Spleen (tissue), 11 donors: ENCODE measurements around the gene SPC24. TPM values are rescaled to one million over a fixed set of nuclear protein-coding genes. Genes with fewer than 3 reads are reported as not detected.
"Not testable (repeated sequence)": the region's sequence is repeated elsewhere in the genome, so short reads cannot be mapped to it uniquely, and the experiment has no call there.

Source experiments
- DNase-seq: peaks from one replicate; pipeline ENCODE4 v3.0.0-alpha.2; 2020
- H3K27ac ChIP-seq, 8 donors: fragments of 200-600 bp; sonication (generic) in 7 of 8; 1 replicate in 4 of 8; 2 replicates in 4 of 8; pipeline versions ENCODE4 v1.5.0 to v1.8.0; 2016 to 2021; ENCODE audit warnings: inconsistent platforms in 4 of 8, mild to moderate bottlenecking in 4 of 8, moderate library complexity in 1 of 8
- H3K27me3 ChIP-seq, 7 donors: fragments of 200-600 bp; sonication (generic) in 6 of 7; replicated peaks in 1 of 7; 1 replicate in 4 of 7; 2 replicates in 3 of 7; pipeline versions ENCODE4 v1.5.0 to v1.8.0; 2016 to 2021; ENCODE audit warnings: inconsistent platforms in 3 of 7, mild to moderate bottlenecking in 1 of 7
- H3K36me3 ChIP-seq, 6 donors: fragments of 200-600 bp; sonication (generic) in 5 of 6; 1 replicate in 4 of 6; 2 replicates in 2 of 6; pipeline versions ENCODE4 v1.5.0 to v1.8.0; 2016 to 2021; ENCODE audit warnings: inconsistent platforms in 2 of 6
- H3K4me1 ChIP-seq, 6 donors: fragments of 200-600 bp; sonication (generic) in 5 of 6; 1 replicate in 3 of 6; 2 replicates in 3 of 6; pipeline versions ENCODE4 v1.5.0 to v1.8.0; 2016 to 2021; ENCODE audit warnings: inconsistent platforms in 3 of 6
- H3K4me3 ChIP-seq, 8 donors: fragments of 200-600 bp; sonication (generic) in 7 of 8; 1 replicate in 4 of 8; 2 replicates in 4 of 8; pipeline versions ENCODE4 v1.5.0 to v1.8.0; 2016 to 2021; ENCODE audit warnings: inconsistent platforms in 4 of 8, mild to moderate bottlenecking in 4 of 8, moderate library complexity in 2 of 8
- H3K9me3 ChIP-seq, 8 donors: fragments of 200-600 bp; sonication (generic) in 7 of 8; 1 replicate in 4 of 8; 2 replicates in 4 of 8; pipeline versions ENCODE4 v1.5.0 to v1.8.0; 2016 to 2021; ENCODE audit warnings: inconsistent platforms in 4 of 8
- CTCF ChIP-seq, 11 experiments: fragments of 200-600 bp in 7 of 11; fragments of 450-650 bp in 4 of 11; sonication (generic) in 4 of 11; IDR thresholded peaks in 8 of 11; conservative IDR thresholded peaks in 3 of 11; 1 replicate in 7 of 11; 2 replicates in 4 of 11; pipeline versions ENCODE4 v1.4.0 to v1.8.0; 2016 to 2021; ENCODE audit warnings: antibody characterized with exemption in 11 of 11, inconsistent platforms in 4 of 11, mild to moderate bottlenecking in 1 of 11
- POLR2A ChIP-seq, 3 donors: fragments of 450-650 bp; IDR thresholded peaks; one replicate each; pipeline ENCODE4 v1.5.1; 2017; ENCODE audit warnings: antibody characterized with exemption in 3 of 3, mild to moderate bottlenecking in 1 of 3
- POLR2AphosphoS5 ChIP-seq, 3 donors: sonication (generic); formaldehyde crosslinking; IDR thresholded peaks; one replicate each; pipeline ENCODE4 v1.5.1; 2017; ENCODE audit warnings: antibody characterized with exemption in 3 of 3
- WGBS, 5 donors: extraction: QIAGEN DNeasy Blood & Tissue Kit in 3 of 5; methylation state at CpG; one replicate each; pipeline versions ENCODE4 v1.1.5 to v1.1.7; 2013 to 2018; 5-methylcytosine and 5-hydroxymethylcytosine counted together
- intact Hi-C: fragments of 100-400 bp; cut with DNase I; formaldehyde crosslinking; loops from one replicate; pipeline ENCODE4 v1.15.0; 2023; ENCODE audit warnings: low total_unique reads
- polyA plus RNA-seq, 3 donors: library from polyadenylated mRNA; stranded (reverse); fragments of 200-250 nt; gene quantifications; one replicate each; pipeline ENCODE4 v1.2.1, GENCODE V29; 2013
- total RNA-seq, 7 donors: library from RNA; depleted of rRNA in 3 of 7; stranded (reverse); fragments of >200 nt in 3 of 7; fragmentation: NEBNext Ultra II Directional in 4 of 7; extraction: Animal tissue kit (Norgen Biotek cat#: 25700) in 4 of 7; gene quantifications; one replicate each; pipeline versions ENCODE4 v1.1.0 to v1.2.1, GENCODE V29; 2016 to 2021
- donor health status: healthy with polysubstance abuse.
- donor health status: DM: no; HTN: no; CAD: no; lungs with moderate emphysema.
- donor health status: DM: no; HTN: no; CAD: no.
- donor health status: Bipolar disorder and iron deficiency.
- donor health status: healthy.
- donor health status: DM: no; HTN: no; CAD: no.
- donor health status: DM: yes; HTN: yes; CAD: no.

Gene SPC24
- total and polyA plus RNA-seq, 10 donors = 1.7 to 9.7 (median 3.7) TPM

GRCh38 chr19:11179716-11180297, 24.2 kb upstream of the SPC24 start:
- Histone ChIP-seq H3K27ac (peak overlapping the region in 4 of 8 donors; percentile 17 to 47 (median 32)), H3K9me3 (peaks cover 0 to 3% (median 0%) of the 10 kb centered on the region in 8 donors), H3K4me3 (peak overlapping the region in 1 of 8 donors; percentile 38), H3K36me3 (peaks cover 0 to 40% (median 3%) of the 10 kb centered on the region in 6 donors), H3K4me1 (peaks cover 5 to 32% (median 18%) of the 10 kb centered on the region in 6 donors), H3K27me3 (peaks cover 0 to 16% (median 0%) of the 10 kb centered on the region in 7 donors)
- intact Hi-C loops = no loop called here
- peak in 1 of 3 donors; percentile 18 for TF ChIP-seq POLR2AphosphoS5 (IDR thresholded peaks at IDR 0.05)
- TF ChIP-seq CTCF (IDR thresholded peaks at IDR 0.05 in 8 of 11, conservative IDR thresholded peaks at IDR 0.05 in 3 of 11) = no peak
- 35 to 45% (median 40%) methylated on average over 11 of the region's 11 CpGs for WGBS, 5 donors
- no peak for DNase-seq

GRCh38 chr19:11179145-11179465, 23.5 kb upstream of the SPC24 start:
- 74 to 86% (median 85%) methylated on average over 9 of the region's 9 CpGs for WGBS, 5 donors
- Histone ChIP-seq H3K27me3 (peaks cover 0 to 16% (median 0%) of the 10 kb centered on the region in 7 donors), H3K27ac (peak overlapping the region in 1 of 8 donors; percentile 33)

GRCh38 chr19:11177592-11177991, 22.0 kb upstream of the SPC24 start:
- Histone ChIP-seq H3K9me3 (no peaks in the 10 kb centered on the region), H3K4me3 (no peak overlapping the region), H3K4me1 (peaks cover 5 to 25% (median 18%) of the 10 kb centered on the region in 6 donors), H3K27ac (no peak overlapping the region), H3K36me3 (peaks cover 0 to 60% (median 15%) of the 10 kb centered on the region in 6 donors), H3K27me3 (peaks cover 0 to 16% (median 0%) of the 10 kb centered on the region in 7 donors)
- no peak for TF ChIP-seq CTCF (IDR thresholded peaks at IDR 0.05 in 8 of 11, conservative IDR thresholded peaks at IDR 0.05 in 3 of 11)
- no peak for TF ChIP-seq POLR2AphosphoS5 (IDR thresholded peaks at IDR 0.05)
- no peak for TF ChIP-seq POLR2A (IDR thresholded peaks at IDR 0.05)
- DNase-seq = no peak
- 84 to 98% (median 91%) methylated on average over 9 of the region's 9 CpGs for WGBS, 5 donors
- intact Hi-C loops = no loop called here

More at GRCh38 chr19:11179145-11179465, 23.5 kb upstream of the SPC24 start:
- H3K9me3 ChIP-seq, intact Hi-C loops, H3K4me3 ChIP-seq, DNase-seq: not testable (repeated sequence)
- peaks cover 0 to 45% (median 6%) of the 10 kb centered on the region in 6 donors for H3K36me3 ChIP-seq
- peaks cover 5 to 27% (median 18%) of the 10 kb centered on the region in 6 donors for H3K4me1 ChIP-seq

GRCh38 chr19:11176466-11177193, 21.0 kb upstream of the SPC24 start:
- Histone ChIP-seq H3K4me3 (no peak overlapping the region), H3K36me3 (peaks cover 0 to 68% (median 16%) of the 10 kb centered on the region in 6 donors), H3K9me3 (no peaks in the 10 kb centered on the region), H3K27me3 (peaks cover 0 to 16% (median 0%) of the 10 kb centered on the region in 7 donors), H3K27ac (no peak overlapping the region), H3K4me1 (peaks cover 5 to 25% (median 18%) of the 10 kb centered on the region in 6 donors)
- TF ChIP-seq CTCF (IDR thresholded peaks at IDR 0.05 in 8 of 11, conservative IDR thresholded peaks at IDR 0.05 in 3 of 11) (no peak), POLR2AphosphoS5 (IDR thresholded peaks at IDR 0.05) (peak in 2 of 3 donors; percentile 9 to 21)
- no peak for DNase-seq
- intact Hi-C loops = no loop called here
- WGBS, 5 donors = 90 to 96% (median 92%) methylated on average over 18 of the region's 18 CpGs
